HG03095 (cell line): ENCODE data around the gene VRK1.
A peak's percentile ranks its signal among the peaks of the same experiment; 100 is the strongest.
"Not testable (repeated sequence)": the region's sequence is repeated elsewhere in the genome, so short reads cannot be mapped to it uniquely, and the experiment has no call there.

Experiments
- ATAC-seq: cut with Tn5 transposase; IDR thresholded peaks from one replicate; pipeline ENCODE4 v1.9.1; 2021; ENCODE audit warnings: moderate library complexity; ENCODE audit not compliant: unreplicated experiment

Gene VRK1, protein sequence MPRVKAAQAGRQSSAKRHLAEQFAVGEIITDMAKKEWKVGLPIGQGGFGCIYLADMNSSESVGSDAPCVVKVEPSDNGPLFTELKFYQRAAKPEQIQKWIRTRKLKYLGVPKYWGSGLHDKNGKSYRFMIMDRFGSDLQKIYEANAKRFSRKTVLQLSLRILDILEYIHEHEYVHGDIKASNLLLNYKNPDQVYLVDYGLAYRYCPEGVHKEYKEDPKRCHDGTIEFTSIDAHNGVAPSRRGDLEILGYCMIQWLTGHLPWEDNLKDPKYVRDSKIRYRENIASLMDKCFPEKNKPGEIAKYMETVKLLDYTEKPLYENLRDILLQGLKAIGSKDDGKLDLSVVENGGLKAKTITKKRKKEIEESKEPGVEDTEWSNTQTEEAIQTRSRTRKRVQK

DNA sequence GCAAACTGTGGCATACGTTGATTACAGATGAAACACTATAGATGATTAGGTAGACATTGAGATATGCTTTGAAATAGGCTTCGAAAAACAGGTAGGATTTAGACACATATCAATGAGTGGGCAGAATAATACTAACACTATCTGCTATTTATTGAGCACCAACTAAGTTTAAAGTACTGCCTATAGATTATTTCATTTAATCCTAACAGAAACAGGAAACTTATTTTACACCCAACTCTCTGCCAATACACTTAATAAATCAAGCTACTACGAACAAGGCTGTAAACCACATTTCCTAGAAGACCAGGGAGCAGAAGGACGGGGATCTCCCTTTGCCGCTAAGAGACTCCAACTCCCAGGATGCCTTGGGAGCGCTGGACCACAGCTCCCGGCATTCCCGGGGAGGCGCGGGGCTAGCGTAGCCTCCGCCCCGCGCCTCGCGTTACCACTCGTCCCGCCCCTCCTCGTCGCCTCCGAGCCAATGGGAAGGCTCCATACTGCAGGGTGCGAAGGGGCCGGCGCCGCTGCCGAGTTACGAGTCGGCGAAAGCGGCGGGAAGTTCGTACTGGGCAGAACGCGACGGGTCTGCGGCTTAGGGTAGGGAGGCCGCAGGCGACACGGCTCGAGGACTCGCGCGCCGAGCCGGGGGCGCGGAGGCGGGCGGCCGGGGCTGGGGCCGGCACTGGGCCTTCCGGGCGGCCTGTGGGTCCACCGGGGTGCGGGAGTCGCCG is at the start of gene VRK1:
VRK1 (plus strand) TSS at position 532 of the 731 bp plus-strand sequence. CDS start 36,090 bp downstream, outside the sequence.
- ATAC-seq = peak; percentile 96

DNA sequence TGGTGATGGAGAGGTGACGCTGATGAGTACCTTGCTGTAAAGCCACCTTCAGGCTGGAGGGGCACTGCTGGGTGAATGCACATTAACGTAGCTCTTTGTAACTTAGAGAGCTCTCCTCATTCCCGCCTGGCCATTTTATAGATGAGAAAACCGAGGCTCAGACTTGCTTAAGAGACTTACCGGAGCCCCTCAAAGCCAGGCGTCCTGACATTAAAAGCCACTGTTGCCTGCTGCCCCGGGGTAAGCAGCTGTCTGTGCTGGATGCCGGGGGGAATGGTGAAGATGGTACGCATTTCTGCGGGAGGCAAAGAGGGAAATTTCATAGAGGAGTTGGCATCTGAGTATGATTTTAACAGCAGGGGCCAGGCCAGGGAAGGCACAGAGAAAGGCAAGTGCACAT is 49.6 kb upstream of the VRK1 start:
- ATAC-seq = no peak

DNA sequence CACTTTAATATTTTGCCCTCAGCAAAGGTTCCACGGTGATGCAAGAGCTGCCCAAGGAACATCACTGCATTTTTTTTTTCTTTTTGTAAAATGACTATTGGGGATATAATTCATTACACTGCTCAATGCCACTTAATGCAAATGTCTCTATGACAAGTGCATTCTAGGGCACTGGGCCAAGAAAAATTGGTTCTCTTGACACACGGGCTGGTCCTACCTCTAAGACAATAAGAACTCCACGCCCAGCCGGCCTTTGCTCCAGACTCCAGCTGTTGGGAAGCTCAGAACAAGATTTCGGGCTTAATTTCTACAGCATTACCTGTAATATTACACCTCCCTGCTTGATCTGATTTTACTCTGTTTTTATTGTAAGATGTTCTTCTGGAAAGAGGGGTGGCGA is 48.8 kb upstream of the VRK1 start:
- no peak for ATAC-seq

DNA sequence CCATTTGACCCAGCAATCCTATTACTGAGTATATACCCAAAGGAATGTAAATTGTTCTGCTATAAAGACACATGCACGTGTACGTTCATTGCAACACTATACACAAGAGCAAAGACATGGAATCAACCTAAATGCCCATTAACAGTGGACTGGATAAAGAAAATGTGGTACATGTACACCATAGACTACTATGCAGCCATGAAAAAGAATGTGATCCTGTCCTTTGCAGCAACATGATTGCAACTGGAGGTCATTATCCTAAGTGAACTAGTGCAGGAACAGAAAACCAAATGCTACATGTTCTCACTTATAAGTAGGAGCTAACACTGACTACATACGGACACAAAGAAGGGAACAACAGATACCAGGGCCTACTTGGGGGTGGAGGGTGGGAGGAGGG is 45.7 kb upstream of the VRK1 start:
- no peak for ATAC-seq

DNA sequence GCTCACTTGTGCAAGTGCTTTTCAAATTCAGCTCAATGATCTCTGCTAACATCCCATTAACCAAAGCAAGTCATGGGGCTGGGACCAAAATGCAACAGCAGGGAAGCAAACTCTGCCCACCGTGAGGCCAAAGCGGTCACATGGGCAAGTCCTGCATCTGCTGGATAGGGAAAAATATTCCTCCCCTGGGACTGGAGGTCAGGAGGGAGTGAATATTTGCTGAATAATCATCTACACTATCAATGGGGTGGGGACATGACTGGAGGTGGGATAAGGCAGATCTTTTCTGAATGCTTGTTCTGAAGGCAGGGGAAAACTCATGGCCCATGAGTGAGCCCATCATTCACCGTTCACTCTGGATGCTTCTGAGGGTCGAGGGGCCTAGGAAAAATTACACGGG is 45.1 kb upstream of the VRK1 start:
- ATAC-seq = no peak

DNA sequence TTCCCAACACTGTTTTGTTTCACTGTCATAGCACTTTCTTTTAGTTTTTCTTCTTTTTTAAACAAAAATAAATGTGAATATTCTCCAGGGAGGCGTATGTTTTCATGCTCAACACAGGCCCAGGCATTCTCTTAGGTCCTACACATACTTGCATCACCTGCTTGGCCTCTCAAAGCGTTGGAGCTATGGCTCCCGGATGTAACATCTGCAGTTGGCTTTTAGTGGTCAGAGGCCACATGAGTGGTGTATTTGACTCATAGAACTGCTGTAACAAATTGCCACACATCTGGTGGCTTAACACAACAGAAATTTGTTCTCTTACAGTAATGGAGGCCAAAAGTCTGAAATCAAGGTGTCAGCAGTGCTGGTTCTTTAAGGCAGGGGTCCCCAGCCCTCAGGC is 44.6 kb upstream of the VRK1 start:
- no peak for ATAC-seq

DNA sequence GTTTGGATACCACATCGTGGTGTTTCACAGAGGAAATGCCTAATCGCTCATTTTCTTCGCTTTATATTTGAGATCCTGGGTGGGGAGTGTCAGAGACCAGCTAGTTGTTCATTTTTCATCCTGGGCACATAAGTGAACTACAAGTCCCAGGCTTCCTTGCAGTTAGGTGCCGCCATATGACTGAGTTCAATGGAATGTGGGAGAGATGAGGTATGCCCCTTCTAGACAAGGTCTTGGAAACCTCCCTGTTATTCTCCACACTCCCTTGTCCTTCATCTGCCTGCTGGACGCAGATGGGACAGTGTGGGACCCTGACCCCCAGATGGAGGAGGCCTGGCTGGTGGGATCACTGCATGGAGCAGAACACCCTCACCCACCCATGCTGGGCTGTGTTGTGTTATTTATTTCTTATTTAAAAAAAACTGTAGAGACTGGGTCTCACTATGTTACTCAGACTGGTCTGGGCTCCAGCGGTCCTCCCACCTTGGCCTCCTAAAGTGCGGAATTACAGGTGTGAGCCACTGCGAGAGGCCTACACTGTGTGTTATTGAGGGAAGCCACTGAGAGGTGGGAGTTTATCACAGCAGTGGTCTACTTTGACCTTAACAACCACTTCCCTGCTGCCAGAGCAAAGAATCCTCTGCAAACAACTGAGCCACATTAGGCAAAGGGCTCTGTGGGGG is 42.9 kb upstream of the VRK1 start:
- ATAC-seq = no peak

DNA sequence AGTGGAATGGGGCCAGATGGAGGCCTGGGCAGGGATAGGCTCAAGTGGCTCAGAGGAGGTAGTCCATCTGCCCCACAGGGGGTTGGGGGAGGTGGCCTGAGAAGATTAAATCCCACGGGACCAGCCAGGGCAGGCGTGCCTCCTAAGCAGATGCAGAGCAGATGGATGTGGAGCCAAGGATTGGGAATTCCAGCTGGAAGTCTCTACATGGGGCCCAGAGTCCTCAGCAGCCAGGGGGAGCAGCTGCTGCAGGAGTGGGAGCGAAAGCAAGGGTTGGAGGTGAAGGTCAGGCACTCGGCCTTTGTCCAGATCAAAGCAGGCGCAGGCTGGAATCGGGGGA is 42.4 kb upstream of the VRK1 start:
- no peak for ATAC-seq

DNA sequence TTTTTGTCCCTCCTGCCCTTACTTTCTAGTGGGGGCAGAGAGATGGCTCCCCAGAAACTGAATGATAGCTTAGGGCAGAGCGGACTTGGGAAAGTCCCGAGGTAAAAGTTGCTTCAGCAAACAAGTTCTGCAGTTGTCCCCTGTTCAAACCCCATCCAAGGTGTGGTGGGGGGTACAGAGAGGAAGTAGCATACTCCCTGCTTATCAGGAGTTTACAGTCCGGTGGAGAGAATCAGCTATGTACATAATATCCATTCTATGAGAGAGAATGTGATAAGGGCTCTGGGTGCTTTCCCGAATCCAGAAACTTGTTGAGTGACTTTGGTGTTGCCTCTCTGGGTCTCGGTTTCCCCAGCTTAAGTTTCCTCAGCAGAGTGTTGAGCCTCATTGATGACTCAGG is 40.4 kb upstream of the VRK1 start:
- ATAC-seq = no peak

DNA sequence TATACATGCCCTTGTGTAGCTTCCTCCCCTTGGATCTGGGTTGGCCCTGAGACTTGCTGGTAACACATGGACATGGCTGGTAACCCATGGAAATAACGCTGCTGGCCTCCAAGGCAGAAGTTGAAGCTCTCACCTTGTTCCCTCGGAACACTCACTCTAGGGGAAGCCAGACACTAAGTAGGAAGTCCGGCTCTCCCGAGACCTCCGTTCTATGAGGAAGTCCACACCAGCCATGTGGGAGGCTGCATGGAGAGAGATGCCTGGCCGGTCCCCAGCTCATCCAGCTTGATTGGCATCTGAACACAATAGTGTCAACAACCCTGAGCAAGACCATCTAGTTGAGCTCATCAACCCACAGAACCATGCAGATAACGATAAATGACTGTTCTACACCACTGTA is 39.7 kb upstream of the VRK1 start:
- no peak for ATAC-seq

DNA sequence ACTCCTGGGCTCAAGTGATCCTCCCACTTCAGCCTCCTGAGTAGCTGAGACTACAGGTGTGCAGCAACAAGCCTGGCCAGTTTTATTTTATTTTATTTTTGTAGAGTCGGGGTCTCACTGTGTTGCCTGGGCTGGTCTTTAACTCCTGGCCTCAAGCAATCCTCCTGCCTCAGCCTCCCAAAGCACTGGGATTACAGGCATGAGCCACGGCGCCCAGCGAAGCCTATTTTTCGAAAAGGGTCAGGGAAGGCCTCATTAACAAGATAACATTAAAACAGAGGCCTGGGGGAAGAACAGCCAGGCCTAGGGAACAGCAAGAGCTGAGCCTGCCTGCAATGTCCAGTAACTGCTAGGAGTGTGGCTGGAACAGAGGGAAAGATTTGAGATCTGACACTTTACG is 36.1 kb upstream of the VRK1 start:
- no peak for ATAC-seq

DNA sequence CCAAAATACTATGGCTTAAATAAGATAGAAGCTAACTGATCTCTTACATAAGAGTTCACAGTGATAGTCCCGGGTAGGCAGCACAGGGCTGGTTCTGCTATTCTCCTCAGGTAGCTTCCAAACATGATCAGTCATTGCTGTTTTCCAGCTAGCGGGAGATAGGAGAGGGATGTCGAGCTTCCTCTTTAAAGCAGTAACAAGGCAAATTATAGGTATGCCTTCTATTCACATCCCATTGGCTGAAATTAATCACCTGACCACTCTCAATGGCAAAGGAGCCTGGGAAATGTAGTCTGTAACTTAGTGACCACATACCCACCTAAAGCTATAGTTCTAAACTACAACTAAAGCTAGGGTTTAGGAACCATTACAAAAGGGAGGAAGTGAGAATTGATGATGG is 34.5 kb upstream of the VRK1 start:
- peak; percentile 99 for ATAC-seq

DNA sequence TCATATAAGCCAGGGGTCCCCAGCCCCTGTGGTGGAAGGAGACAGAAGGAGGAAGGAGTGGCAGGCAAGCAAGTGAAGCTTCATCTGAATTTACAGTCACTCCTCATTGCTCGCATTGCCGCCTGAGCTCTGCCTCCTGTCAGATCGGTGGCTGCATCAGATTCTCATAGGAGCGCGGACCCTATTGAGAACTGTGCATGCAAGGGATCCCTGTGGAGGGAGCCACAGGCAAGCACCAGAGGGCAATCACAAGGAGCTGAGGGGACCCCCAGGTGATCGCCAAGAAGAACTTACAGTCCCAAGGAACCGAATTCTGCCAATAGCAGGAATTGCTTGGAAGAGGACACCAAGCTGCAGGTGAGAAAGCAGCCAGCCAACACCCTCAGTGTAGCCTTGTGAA is 33.2 kb upstream of the VRK1 start:
- ATAC-seq = no peak

DNA sequence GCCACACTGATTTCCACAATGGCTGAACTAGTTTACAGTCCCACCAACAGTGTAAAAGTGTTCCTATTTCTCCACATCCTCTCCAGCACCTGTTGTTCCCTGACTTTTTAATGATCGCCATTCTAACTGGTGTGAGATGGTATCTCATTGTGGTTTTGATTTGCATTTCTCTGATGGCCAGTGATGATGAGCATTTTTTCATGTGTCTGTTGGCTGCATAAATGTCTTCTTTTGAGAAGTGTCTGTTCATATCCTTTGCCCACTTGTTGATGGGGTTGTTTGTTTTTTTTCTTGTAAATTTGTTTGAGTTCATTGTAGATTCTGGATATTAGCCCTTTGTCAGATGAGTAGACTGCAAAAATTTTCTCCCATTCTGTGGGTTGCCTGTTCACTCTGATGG is 32.0 kb upstream of the VRK1 start:
- not testable (repeated sequence) for ATAC-seq

DNA sequence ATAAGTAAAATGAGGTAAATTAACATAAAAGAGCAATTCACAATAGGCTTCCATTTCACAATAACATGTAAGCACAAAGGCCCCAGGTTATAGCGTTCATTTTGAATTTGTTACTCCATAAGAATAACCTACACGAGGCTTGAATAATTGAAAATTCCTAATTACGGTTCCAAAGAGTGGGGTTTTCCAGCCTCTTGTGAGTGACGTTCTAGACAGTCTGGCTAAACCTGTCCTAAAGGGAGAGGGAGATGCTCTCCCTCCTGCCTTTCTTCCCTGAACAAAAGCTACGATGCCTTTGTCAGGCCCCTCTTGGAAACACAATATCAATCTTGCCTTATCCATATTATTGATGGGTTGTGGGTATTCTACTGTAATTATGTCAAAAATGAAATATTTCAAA is 24.3 kb upstream of the VRK1 start:
- ATAC-seq = no peak

DNA sequence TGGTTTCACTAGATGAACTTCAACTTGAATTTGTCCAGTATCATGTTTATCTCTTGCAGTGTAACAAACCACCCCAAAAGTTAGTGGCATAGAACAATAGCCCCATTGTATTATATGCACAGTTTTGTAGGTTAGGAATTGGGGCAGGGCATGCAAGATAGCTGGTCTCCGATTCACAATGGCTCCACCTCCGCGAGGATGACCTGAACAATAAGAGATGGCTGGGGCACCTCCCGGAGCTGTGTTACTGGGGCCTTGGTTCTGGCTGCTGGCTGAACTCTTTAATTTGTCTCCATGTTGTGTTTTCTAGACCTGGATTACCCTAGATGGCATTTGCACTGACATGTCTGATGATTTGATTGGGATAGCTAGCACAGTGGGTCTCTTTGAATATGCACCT is 20.4 kb upstream of the VRK1 start:
- no peak for ATAC-seq

DNA sequence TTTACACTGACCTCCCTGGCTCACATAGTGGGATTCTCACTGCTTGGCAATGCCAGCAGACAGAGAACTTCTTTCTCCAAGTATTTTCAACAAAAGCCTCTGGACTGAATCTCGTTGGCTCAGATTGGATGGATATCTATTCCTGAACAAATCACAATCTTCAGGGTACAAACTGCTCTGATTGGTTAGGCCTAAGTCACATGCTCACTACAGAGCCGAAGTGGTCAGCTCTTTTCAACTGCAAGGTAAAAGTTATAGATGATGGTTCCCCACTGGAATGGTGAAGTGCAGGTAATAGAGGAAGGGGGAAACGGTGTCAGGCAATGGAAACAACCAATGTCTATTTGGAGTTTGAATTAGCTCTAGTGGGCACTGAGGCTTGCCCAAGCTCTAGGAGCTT is 16.7 kb upstream of the VRK1 start:
- no peak for ATAC-seq

DNA sequence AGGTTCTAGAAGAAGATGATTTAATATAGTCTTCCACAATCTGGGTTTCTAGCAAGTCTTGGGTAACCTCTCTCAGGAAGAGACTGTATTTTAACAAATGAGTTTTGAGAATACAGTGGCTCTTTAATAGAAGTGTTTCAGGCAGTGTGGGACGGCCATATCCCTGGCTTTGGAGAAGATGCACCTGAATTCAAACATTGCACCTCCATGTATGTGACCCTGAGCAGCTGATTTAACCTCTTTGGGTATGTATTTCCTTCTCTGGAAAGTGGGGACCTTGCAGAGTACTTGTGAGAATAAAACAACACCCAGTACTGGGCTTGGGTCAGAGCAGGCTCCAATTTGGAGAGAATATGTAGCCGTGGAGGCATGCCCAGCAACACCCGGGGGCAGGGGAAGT is 15.8 kb upstream of the VRK1 start:
- no peak for ATAC-seq

DNA sequence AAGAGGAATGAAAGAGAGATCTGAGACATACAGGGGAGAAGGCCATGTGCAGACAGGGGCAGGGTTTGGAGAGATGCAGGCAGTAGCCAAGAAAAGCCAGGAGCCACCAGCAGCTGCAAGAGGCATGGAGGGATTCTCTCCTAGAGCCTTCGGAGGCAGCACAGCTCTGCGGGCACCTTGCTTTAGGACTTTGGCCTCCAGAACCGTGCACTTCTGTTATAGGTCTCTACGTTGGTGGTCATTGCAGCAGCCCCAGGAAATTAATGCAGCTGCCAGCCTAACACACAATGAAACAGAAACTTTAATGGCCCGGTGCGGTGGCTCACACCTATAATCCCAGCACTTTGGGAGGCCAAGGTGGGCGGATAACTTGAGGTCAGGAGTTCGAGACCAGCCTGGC is 14.7 kb upstream of the VRK1 start:
- ATAC-seq = no peak

DNA sequence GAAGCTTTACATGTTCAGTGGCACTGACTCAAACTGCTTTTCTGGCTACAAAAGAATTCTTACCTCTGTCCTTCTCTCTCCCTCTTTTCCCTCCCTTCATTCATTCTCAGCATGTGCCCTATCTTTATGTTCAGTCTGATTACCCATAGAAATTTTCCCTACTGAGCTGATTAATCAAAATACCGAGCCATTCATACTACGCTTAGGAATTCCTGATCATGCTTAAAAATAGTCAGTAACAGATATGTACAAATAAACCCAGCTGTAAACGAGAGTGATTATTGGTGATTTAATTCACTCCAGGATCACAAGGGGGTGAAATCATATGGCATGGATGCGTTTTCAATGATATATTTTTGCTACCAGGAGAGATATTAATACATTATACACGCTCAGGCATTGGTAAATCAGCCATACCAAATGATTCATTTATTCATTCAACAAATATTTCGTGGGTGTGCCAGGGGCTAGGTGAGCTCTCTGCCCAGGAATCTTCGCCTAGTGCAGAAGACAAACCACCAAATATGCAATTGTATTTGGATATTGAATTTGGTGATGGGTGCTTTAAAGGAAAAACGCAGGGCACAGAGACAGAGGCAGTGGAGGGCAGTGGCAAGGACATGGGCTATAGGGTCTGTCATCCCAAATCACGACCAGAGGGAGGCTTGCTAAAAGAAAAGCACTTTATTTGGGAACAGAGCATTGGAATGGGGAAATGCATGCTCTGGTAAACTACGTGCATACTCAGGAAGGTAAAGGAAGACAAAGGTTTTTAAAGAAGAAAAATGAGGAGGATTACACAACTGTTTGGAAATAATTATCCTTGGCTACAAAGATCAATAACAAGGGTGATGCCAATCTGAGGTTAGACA is 13.9 kb upstream of the VRK1 start:
- ATAC-seq = no peak

DNA sequence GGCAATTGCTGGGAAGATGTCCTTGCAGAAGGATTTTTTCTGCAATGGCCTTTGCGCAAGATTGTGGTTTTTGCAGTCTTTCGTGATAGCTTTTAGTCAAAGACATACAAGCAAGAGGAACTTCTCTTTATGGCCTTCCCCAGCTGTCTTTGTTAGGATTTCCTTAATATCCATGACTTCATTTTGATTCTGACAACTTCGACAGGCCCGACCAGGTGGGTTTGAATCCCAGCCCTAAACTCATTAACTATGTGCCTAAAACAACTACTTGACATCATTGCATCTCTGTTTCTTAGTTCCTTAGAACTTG is 13.3 kb upstream of the VRK1 start:
- ATAC-seq = no peak
